Tibial artery (tissue), 4 donors: ENCODE results near the gene CEMP1.

Experiments used
- DNase-seq, 2 donors: peaks; one replicate each; pipeline ENCODE4 v3.0.0-alpha.2; 2019
- H3K27ac ChIP-seq, 2 donors: fragments of 200-600 bp; sonication (generic) in 1 of 2; 1 replicate in 1 of 2; 2 replicates in 1 of 2; pipeline ENCODE4 v1.5.1; 2018 to 2019; ENCODE audit warnings: mild to moderate bottlenecking in 1 of 2
- H3K27me3 ChIP-seq, 2 donors: fragments of 200-600 bp; sonication (generic) in 1 of 2; one replicate each; pipeline versions ENCODE4 v1.5.1 to v1.6.0; 2016 to 2019
- H3K36me3 ChIP-seq, 3 donors: fragments of 200-600 bp; sonication (generic) in 2 of 3; one replicate each; pipeline ENCODE4 v1.5.1; 2016 to 2019; ENCODE audit warnings: mild to moderate bottlenecking in 2 of 3
- H3K4me1 ChIP-seq, 4 donors: fragments of 200-600 bp; sonication (generic) in 2 of 4; 1 replicate in 3 of 4; 2 replicates in 1 of 4; pipeline ENCODE4 v1.5.1; 2016 to 2019
- H3K4me3 ChIP-seq, 2 donors: fragments of 200-600 bp; sonication (generic) in 1 of 2; 1 replicate in 1 of 2; 2 replicates in 1 of 2; pipeline ENCODE4 v1.5.1; 2018 to 2019; ENCODE audit warnings: mild to moderate bottlenecking in 2 of 2
- H3K9me3 ChIP-seq, 3 donors: fragments of 200-600 bp; sonication (generic) in 1 of 3; one replicate each; pipeline ENCODE4 v1.5.1; 2016 to 2019
- CTCF ChIP-seq, 2 experiments: fragments of 200-600 bp in 1 of 2; fragments of 450-650 bp in 1 of 2; IDR thresholded peaks; one replicate each; pipeline ENCODE4 v1.5.1; 2017 to 2019; ENCODE audit warnings: antibody characterized with exemption in 2 of 2, mild to moderate bottlenecking in 1 of 2, moderate library complexity in 1 of 2
- intact Hi-C: fragments of 100-400 bp; cut with DNase I; formaldehyde crosslinking; loops from one replicate; pipeline ENCODE4 v1.15.0; 2023; ENCODE audit warnings: low total_unique reads

The CEMP1 gene

GRCh38 chr16:2527071-2527783 lies 4.0 kb downstream of the CEMP1 start:
- Histone ChIP-seq H3K27me3 (no peaks in the 10 kb centered on the region), H3K9me3 (no peaks in the 10 kb centered on the region), H3K4me1 (peaks cover 0 to 8% (median 7%) of the 10 kb centered on the region in 4 donors), H3K4me3 (no peak overlapping the region), H3K36me3 (peaks cover 6 to 74% (median 41%) of the 10 kb centered on the region in 3 donors), H3K27ac (no peak overlapping the region)
- no peak for TF ChIP-seq CTCF (IDR thresholded peaks at IDR 0.05)
- no peak for DNase-seq
- intact Hi-C loops = no loop called here

GRCh38 chr16:2526135-2526534 lies 5.1 kb downstream of the CEMP1 start:
- no peak overlapping the region for H3K4me3 ChIP-seq
- H3K4me1 ChIP-seq = peaks cover 0 to 7% (median 5%) of the 10 kb centered on the region in 4 donors
- no peaks in the 10 kb centered on the region for H3K9me3 ChIP-seq
- DNase-seq = no peak
- no peak overlapping the region for H3K27ac ChIP-seq
- peaks cover 6 to 74% (median 45%) of the 10 kb centered on the region in 3 donors for H3K36me3 ChIP-seq
- no peaks in the 10 kb centered on the region for H3K27me3 ChIP-seq
- TF ChIP-seq CTCF (IDR thresholded peaks at IDR 0.05) = no peak
- intact Hi-C loops = no loop called here

GRCh38 chr16:2524339-2524938 lies 6.8 kb downstream of the CEMP1 start:
- Histone ChIP-seq H3K27ac (no peak overlapping the region), H3K4me3 (no peak overlapping the region), H3K36me3 (peaks cover 6 to 69% (median 45%) of the 10 kb centered on the region in 3 donors), H3K4me1 (peaks cover 2 to 16% (median 13%) of the 10 kb centered on the region in 4 donors), H3K9me3 (no peaks in the 10 kb centered on the region), H3K27me3 (no peaks in the 10 kb centered on the region)
- intact Hi-C loops = no loop called here
- no peak for DNase-seq
- TF ChIP-seq CTCF (IDR thresholded peaks at IDR 0.05) = no peak

GRCh38 chr16:2523801-2524231 lies 7.4 kb downstream of the CEMP1 start:
- H3K4me1 ChIP-seq = peaks cover 7 to 22% (median 19%) of the 10 kb centered on the region in 4 donors

More at GRCh38 chr16:2523801-2524231, 7.4 kb downstream of the CEMP1 start:
- intact Hi-C loops = no loop called here
- H3K27ac ChIP-seq = no peak overlapping the region
- peak in 1 of 2 donors; percentile 17 for DNase-seq
- H3K4me3 ChIP-seq = no peak overlapping the region
- TF ChIP-seq CTCF (IDR thresholded peaks at IDR 0.05) = no peak
- peaks cover 6 to 62% (median 45%) of the 10 kb centered on the region in 3 donors for H3K36me3 ChIP-seq
- no peaks in the 10 kb centered on the region for H3K9me3 ChIP-seq
- no peaks in the 10 kb centered on the region for H3K27me3 ChIP-seq
